ENCODE results near the gene LKAAEAR1.
"Not testable (repeated sequence)": the region's sequence is repeated elsewhere in the genome, so short reads cannot be mapped to it uniquely, and the experiment has no call there.

LKAAEAR1 gene

GRCh38 chr20:64119681-64120341, 35.6 kb upstream of the LKAAEAR1 start:
- peak overlapping the region; percentile 64 for H3K27ac ChIP-seq

GRCh38 chr20:64119301-64119680, 35.1 kb upstream of the LKAAEAR1 start:
- peak overlapping the region; percentile 64 for H3K27ac ChIP-seq
- TF ChIP-seq CTCF (conservative IDR thresholded peaks at IDR 0.05) = no peak

More at GRCh38 chr20:64119681-64120341, 35.6 kb upstream of the LKAAEAR1 start:
- no peak for TF ChIP-seq CTCF (conservative IDR thresholded peaks at IDR 0.05)

- H3K27ac ChIP-seq = not testable (repeated sequence)
Observed at GRCh38 chr20:64117432-64117777, 33.2 kb upstream of the LKAAEAR1 start.

DNA sequence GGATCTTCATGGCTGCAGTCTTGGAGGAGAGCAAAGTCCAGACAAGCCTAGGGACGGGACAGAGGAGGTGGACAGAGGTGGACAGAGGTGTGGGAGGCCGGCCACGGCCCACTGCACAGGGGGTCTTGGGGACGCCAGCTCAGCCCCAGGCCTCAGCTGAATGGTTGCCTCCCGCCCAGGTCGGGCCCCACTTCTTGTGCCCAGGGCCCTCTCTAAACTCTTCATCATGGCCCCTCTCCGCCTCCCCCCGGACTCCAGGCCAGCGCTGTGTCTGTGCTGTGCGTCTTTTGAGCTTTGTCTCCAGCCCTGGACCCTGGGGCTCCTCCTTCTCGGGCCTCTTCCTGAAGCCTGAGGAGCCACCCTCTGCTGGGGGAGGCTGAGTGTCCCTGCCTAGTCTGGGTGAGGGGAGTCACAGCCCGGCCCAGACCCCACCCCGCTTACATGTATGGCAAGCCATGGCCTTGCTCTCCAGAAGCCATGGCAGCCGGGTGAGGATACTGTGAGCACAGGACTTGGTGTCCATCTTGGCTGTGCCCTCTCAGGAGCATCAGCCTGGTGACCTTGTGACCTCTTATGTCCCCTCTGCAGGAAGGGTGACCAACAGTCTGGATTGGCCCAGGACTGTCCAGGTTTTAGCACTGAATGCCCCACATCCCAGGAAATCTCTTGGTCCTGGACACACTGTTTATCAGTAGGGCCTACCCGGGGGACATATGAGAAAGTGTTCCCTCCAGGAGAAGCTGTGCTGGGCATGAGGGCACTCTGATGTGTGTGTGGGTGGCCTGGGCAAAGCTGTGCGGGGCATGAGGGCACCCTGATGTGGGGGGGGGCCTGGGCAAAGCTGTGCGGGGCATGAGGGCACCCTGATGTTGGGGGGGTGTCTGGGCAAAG, 32.6 kb upstream of the LKAAEAR1 start:
- TF ChIP-seq CTCF (conservative IDR thresholded peaks at IDR 0.05) = no peak
- no peak overlapping the region for H3K27ac ChIP-seq

DNA sequence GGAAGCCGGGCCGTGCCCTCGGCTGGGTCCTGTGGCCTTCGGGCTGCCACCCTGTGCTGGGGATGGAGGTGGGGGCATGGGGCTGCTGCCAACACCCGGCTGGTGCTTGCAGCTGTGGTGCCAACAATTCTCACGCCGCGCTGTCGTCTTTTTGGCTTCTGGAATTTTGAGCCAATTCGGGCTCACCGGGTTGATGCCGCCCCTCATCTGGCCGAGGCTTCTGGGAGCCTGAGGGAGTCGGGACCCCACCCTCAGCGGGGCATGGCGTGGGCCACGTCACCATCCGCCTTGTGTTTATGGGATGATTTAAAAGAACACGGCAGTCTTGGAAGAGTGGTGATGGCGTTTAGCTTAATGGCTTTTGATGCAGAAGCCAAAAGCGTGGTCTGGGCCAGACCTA, 31.8 kb upstream of the LKAAEAR1 start:
- no peak overlapping the region for H3K27ac ChIP-seq
- TF ChIP-seq CTCF (conservative IDR thresholded peaks at IDR 0.05) = no peak

- no peak overlapping the region for H3K27ac ChIP-seq
- TF ChIP-seq CTCF (conservative IDR thresholded peaks at IDR 0.05) = no peak
Observed at GRCh38 chr20:64115171-64115911, 31.1 kb upstream of the LKAAEAR1 start.

GRCh38 chr20:64114356-64114971, 30.3 kb upstream of the LKAAEAR1 start:
- H3K27ac ChIP-seq = no peak overlapping the region
- TF ChIP-seq CTCF (conservative IDR thresholded peaks at IDR 0.05) = no peak

Measured in VCaP (cell line).